Gastroesophageal sphincter (tissue), 4 donors: ENCODE measurements around the gene DOCK9. TPM values are rescaled to one million over a fixed set of nuclear protein-coding genes. Genes with fewer than 3 reads are reported as not detected.

ENCODE experiments used
- ATAC-seq: fragments of 150-250 bp; one replicate; pipeline ENCODE4 v1.9.1; 2016; ENCODE audit warnings: mild to moderate bottlenecking, moderate library complexity
- H3K27ac ChIP-seq, 4 donors: fragments of 200-600 bp; sonication (generic) in 3 of 4; 1 replicate in 3 of 4; 2 replicates in 1 of 4; pipeline ENCODE4 v1.5.1; 2016 to 2019
- H3K27me3 ChIP-seq: fragments of 200-600 bp; sonication (generic); one replicate; pipeline ENCODE4 v1.5.1; 2019
- H3K36me3 ChIP-seq, 2 donors: fragments of 200-600 bp; sonication (generic); one replicate each; pipeline ENCODE4 v1.5.1; 2019; ENCODE audit warnings: control low read depth in 1 of 2
- H3K4me1 ChIP-seq, 3 donors: fragments of 200-600 bp; sonication (generic); 1 replicate in 2 of 3; 2 replicates in 1 of 3; pipeline ENCODE4 v1.5.1; 2016 to 2019; ENCODE audit warnings: control low read depth in 2 of 3
- H3K4me3 ChIP-seq, 2 donors: fragments of 200-600 bp; sonication (generic); one replicate each; pipeline ENCODE4 v1.5.1; 2019; ENCODE audit warnings: mild to moderate bottlenecking in 1 of 2, moderate library complexity in 1 of 2
- H3K9me3 ChIP-seq, 3 donors: fragments of 200-600 bp; sonication (generic); one replicate each; pipeline ENCODE4 v1.5.1; 2017 to 2019; ENCODE audit warnings: control low read depth in 2 of 3
- EP300 ChIP-seq: sonication (generic); formaldehyde crosslinking; IDR thresholded peaks from one replicate; pipeline ENCODE4 v1.6.1; 2017; ENCODE audit warnings: antibody characterized with exemption, mild to moderate bottlenecking
- POLR2A ChIP-seq, 2 donors: fragments of 450-650 bp; IDR thresholded peaks; one replicate each; pipeline ENCODE4 v1.6.1; 2017; ENCODE audit warnings: antibody characterized with exemption in 2 of 2, mild to moderate bottlenecking in 2 of 2, moderate library complexity in 1 of 2
- POLR2AphosphoS5 ChIP-seq: sonication (generic); formaldehyde crosslinking; IDR thresholded peaks from one replicate; pipeline ENCODE4 v1.6.1; 2017; ENCODE audit warnings: antibody characterized with exemption
- WGBS, 2 donors: methylation state at CpG; one replicate each; pipeline ENCODE4 v1.1.5; 2018; ENCODE audit warnings: low coverage in 1 of 2; 5-methylcytosine and 5-hydroxymethylcytosine counted together
- total RNA-seq, 4 donors: library from RNA; depleted of rRNA; stranded (reverse); fragments of >200 nt; gene quantifications; one replicate each; pipeline ENCODE4 v1.1.0, GENCODE V29; 2016
- TF ChIP-seq, protein P1 (sequence below), 4 experiments: fragments of 200-600 bp in 2 of 4; fragments of 450-650 bp in 2 of 4; sonication (generic) in 1 of 4; IDR thresholded peaks; one replicate each; pipeline ENCODE4 v1.5.1; 2017 to 2019; ENCODE audit warnings: antibody characterized with exemption in 4 of 4, mild to moderate bottlenecking in 2 of 4, moderate library complexity in 2 of 4

The DOCK9 gene
- total RNA-seq, 4 donors from 2014 or later: 84.1 to 203 (median 150) TPM

DNA sequence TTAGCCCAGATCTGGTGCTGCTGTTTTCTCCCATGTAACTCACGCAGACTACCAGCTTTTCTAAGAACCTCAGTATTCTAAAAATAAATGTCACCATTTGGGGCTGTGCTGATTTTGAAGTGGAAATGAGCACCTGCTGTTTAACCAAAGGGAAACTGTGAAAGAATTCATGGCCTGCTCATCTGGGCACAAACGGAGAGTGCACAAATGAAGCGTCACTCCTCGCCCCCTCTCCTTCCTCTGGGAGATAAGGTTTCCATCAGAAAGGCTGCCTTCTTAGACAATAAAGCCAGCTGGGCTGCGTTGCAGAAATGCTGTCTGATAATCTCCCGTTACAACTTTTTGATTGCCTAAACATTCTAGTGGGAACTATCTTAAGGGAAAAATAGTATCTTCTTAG is 151.7 kb downstream of the DOCK9 start:
- H3K36me3 ChIP-seq: peaks cover 0 to 95% of the 10 kb centered on the region in 2 donors
- WGBS, 2 donors: 38 to 61% methylated on average over 3 to 4 of the region's 6 CpGs
- H3K9me3 ChIP-seq: no peaks in the 10 kb centered on the region
- H3K4me1 ChIP-seq: peaks cover 0 to 28% (median 0%) of the 10 kb centered on the region in 3 donors
- TF ChIP-seq POLR2AphosphoS5: no peak
- no peak for TF ChIP-seq POLR2A (IDR thresholded peaks at IDR 0.05)
- TF ChIP-seq EP300: no peak
- TF ChIP-seq, protein P1, sequence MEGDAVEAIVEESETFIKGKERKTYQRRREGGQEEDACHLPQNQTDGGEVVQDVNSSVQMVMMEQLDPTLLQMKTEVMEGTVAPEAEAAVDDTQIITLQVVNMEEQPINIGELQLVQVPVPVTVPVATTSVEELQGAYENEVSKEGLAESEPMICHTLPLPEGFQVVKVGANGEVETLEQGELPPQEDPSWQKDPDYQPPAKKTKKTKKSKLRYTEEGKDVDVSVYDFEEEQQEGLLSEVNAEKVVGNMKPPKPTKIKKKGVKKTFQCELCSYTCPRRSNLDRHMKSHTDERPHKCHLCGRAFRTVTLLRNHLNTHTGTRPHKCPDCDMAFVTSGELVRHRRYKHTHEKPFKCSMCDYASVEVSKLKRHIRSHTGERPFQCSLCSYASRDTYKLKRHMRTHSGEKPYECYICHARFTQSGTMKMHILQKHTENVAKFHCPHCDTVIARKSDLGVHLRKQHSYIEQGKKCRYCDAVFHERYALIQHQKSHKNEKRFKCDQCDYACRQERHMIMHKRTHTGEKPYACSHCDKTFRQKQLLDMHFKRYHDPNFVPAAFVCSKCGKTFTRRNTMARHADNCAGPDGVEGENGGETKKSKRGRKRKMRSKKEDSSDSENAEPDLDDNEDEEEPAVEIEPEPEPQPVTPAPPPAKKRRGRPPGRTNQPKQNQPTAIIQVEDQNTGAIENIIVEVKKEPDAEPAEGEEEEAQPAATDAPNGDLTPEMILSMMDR (IDR thresholded peaks at IDR 0.05): no peak
- H3K4me3 ChIP-seq: no peak overlapping the region
- ATAC-seq: no peak
- H3K27me3 ChIP-seq: no peaks in the 10 kb centered on the region
- no peak overlapping the region for H3K27ac ChIP-seq

DNA sequence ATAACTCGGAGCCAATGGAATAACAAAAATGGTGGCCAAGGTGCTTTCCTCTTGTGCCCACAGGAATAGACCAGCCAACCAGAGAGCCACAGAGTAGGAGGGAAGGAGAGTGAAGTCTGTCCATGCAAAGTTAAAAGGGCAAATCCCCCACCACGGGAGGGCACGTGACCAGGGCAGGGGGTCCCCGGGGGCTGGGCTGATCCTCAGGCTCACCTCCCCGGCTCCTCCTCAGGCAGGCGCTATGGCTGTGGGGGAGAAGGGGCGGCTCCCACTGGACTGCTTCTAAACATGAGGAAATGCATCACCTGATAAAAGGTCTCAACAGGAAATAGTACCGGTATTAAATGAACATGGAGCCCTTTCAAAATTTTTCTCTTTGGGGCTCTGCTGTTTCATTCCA is 152.2 kb downstream of the DOCK9 start:
- TF ChIP-seq EP300 (no peak), POLR2A (IDR thresholded peaks at IDR 0.05) (no peak), POLR2AphosphoS5 (no peak)
- TF ChIP-seq, protein P1 (IDR thresholded peaks at IDR 0.05): no peak
- Histone ChIP-seq H3K27ac (no peak overlapping the region), H3K36me3 (peaks cover 0 to 95% of the 10 kb centered on the region in 2 donors)

DNA sequence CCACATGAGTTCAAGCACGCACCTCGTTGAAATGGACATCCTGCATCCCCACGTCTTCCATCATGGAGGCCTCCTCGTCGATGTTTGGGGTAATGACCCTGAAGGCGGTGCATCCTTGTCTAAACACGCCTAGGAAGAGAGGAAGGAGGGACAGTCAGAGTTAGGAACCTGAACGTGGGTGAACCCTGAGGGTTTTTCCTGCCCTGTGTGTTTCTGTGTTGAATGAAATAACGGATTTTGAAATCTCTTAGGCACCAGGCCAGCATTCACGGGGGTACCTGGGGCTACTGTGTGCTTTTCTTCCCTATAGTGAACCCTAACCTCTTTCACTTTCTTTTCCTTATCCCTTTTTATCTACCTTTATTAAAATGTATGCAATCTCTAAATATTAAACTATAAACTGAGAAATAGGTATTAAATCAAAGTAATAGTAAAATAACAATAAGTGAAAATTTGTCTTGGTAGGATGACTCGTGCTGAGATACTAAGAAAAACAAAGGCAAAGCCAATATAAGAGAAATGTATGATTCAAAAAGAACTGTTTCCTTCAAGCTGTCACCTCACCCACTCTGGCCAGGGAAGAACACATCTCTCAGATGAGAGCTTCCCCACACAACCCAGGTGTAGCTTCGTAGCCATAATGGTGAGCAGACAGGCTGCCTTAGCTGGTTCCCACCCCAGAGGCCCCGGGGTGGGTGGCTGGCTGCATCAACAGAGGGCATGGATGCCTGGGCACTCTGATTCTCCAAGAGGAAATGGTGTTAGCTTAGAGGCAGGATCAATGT is 153.3 kb downstream of the DOCK9 start:
- peaks cover 0 to 95% of the 10 kb centered on the region in 2 donors for H3K36me3 ChIP-seq
- TF ChIP-seq, protein P1 (IDR thresholded peaks at IDR 0.05): no peak
- TF ChIP-seq POLR2AphosphoS5 (no peak), POLR2A (IDR thresholded peaks at IDR 0.05) (no peak), EP300 (no peak)
- no peak for ATAC-seq
- no peaks in the 10 kb centered on the region for H3K9me3 ChIP-seq
- H3K27me3 ChIP-seq: no peaks in the 10 kb centered on the region
- peaks cover 0 to 43% (median 0%) of the 10 kb centered on the region in 3 donors for H3K4me1 ChIP-seq
- H3K4me3 ChIP-seq: no peak overlapping the region
- H3K27ac ChIP-seq: no peak overlapping the region
- 76 to 88% methylated on average over 7 of the region's 13 CpGs for WGBS, 2 donors

More for the DNA sequence above, 152.2 kb downstream of the DOCK9 start:
- no peak for ATAC-seq
- 67 to 85% methylated on average over 3 to 5 of the region's 8 CpGs for WGBS, 2 donors
- peaks cover 0 to 33% (median 0%) of the 10 kb centered on the region in 3 donors for H3K4me1 ChIP-seq
- no peak overlapping the region for H3K4me3 ChIP-seq
- H3K9me3 ChIP-seq: no peaks in the 10 kb centered on the region
- no peaks in the 10 kb centered on the region for H3K27me3 ChIP-seq

DNA sequence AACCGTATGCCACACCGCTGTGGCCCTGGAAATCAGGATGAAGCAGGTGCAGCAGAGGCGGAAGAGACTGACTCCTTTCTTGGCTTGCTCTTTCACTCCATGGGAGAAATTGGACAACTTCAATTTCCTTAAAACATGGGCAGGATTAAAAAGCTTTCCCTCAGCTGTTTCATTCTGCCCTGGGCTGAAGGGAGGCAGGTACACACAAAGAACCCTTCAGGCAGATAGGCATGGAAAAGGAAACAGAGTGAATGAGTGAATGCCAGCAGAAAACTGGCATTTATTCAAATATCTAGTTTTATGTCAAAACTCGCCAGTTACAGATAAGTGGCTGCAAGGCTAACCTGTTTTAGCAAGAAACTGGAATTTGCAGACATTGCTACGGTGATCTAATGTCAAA is 154.4 kb downstream of the DOCK9 start:
- no peaks in the 10 kb centered on the region for H3K27me3 ChIP-seq
- 69 to 94% methylated on average over 2 to 5 of the region's 5 CpGs for WGBS, 2 donors
- H3K4me3 ChIP-seq: no peak overlapping the region
- peaks cover 0 to 54% (median 4%) of the 10 kb centered on the region in 3 donors for H3K4me1 ChIP-seq
- H3K36me3 ChIP-seq: peaks cover 0 to 95% of the 10 kb centered on the region in 2 donors
- TF ChIP-seq EP300 (no peak), POLR2A (IDR thresholded peaks at IDR 0.05) (no peak), POLR2AphosphoS5 (no peak)
- TF ChIP-seq, protein P1 (IDR thresholded peaks at IDR 0.05): no peak
- H3K27ac ChIP-seq: peak overlapping the region in 1 of 4 donors; percentile 18
- no peaks in the 10 kb centered on the region for H3K9me3 ChIP-seq
- no peak for ATAC-seq

DNA sequence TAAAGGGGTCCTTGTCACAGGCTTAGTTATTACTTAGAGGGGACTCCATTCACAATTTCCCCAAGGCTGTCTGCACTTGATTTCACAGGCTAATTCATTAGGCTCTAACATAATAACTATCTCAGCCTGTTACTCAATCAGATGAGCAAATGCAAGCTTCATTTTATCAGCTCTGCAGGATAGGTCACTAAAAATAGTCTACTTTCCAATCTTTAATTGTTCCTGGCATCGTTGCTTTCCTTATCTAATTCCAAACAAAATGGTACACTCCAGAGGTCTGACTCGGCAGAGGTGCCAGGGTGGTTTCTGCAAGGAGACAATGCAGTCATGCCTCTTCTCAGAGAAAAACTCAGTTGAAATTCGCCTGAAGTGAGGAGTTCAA is 155.6 kb downstream of the DOCK9 start:
- no peaks in the 10 kb centered on the region for H3K27me3 ChIP-seq
- 17 to 28% methylated on average over 3 of the region's 3 CpGs for WGBS, 2 donors

More for the DNA sequence above, 155.6 kb downstream of the DOCK9 start:
- Histone ChIP-seq H3K36me3 (peaks cover 0 to 82% of the 10 kb centered on the region in 2 donors), H3K4me1 (peaks cover 0 to 54% (median 4%) of the 10 kb centered on the region in 3 donors), H3K27ac (peak overlapping the region in 3 of 4 donors; percentile 65 to 66 (median 65)), H3K9me3 (no peaks in the 10 kb centered on the region), H3K4me3 (no peak overlapping the region)
- TF ChIP-seq POLR2A (IDR thresholded peaks at IDR 0.05) (no peak), POLR2AphosphoS5 (no peak), EP300 (no peak)
- TF ChIP-seq, protein P1 (IDR thresholded peaks at IDR 0.05): no peak
- ATAC-seq: peak; percentile 37
